ENCODE measurements around the gene SOBP.
A peak's percentile ranks its signal among the peaks of the same experiment; 100 is the strongest.
"Not testable (repeated sequence)": the region's sequence is repeated elsewhere in the genome, so short reads cannot be mapped to it uniquely, and the experiment has no call there.

Gene SOBP

GRCh38 chr6:107473660-107474059 lies 16.3 kb upstream of the SOBP start:
- DNase-seq (ENCODE audit: low read depth, low spot score) = no peak
- H3K36me3 ChIP-seq (ENCODE audit: insufficient read depth, insufficient read length, low read length) = no peaks in the 10 kb centered on the region

DNA sequence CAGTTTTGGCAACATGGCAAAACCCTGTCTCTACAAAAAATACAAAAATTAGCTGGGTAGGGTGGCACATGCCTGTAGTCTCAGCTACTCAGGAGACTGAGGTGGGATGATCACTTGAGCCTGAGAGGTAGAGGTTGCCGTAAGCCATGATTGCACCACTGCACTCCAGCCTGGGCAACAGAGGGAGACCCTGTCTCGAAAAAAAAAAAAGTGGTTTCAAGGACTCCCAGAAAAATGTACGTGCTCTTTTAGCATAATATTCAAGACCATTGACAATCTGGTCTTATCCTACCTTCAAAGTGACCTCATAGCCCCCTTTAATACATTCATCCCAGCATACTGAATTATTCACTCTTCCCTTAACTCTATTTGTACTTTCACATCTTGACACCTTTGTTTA lies 14.6 kb upstream of the SOBP start:
- H3K9me3 ChIP-seq (ENCODE audit: insufficient read depth, low read length); H3K4me3 ChIP-seq (ENCODE audit: insufficient read length, low read depth); DNase-seq (ENCODE audit: low read depth, low spot score); H3K36me3 ChIP-seq (ENCODE audit: insufficient read depth, insufficient read length, low read length); H3K27me3 ChIP-seq (ENCODE audit: insufficient read depth, insufficient read length); H3K9ac ChIP-seq (ENCODE audit: insufficient read length, low read depth); H3K4me1 ChIP-seq (ENCODE audit: insufficient read depth, insufficient read length): not testable (repeated sequence)

More at GRCh38 chr6:107473660-107474059, 16.3 kb upstream of the SOBP start:
- no peaks in the 10 kb centered on the region for H3K9me3 ChIP-seq (ENCODE audit: insufficient read depth, low read length)
- TF ChIP-seq YY1 (IDR thresholded peaks at IDR 0.05; ENCODE audit: insufficient read depth, insufficient read length) (no peak), ZNF274 (IDR thresholded peaks at IDR 0.05; ENCODE audit: low read depth, low read length) (no peak), SUZ12 (IDR thresholded peaks at IDR 0.05; ENCODE audit: extremely low read depth, insufficient read depth, insufficient read length) (no peak)
- no peaks in the 10 kb centered on the region for H3K4me1 ChIP-seq (ENCODE audit: insufficient read depth, insufficient read length)
- no peaks in the 10 kb centered on the region for H3K27me3 ChIP-seq (ENCODE audit: insufficient read depth, insufficient read length)
- no peak overlapping the region for H3K9ac ChIP-seq (ENCODE audit: insufficient read length, low read depth)
- no peak overlapping the region for H3K4me3 ChIP-seq (ENCODE audit: insufficient read length, low read depth)

GRCh38 chr6:107475826-107476225 lies 14.1 kb upstream of the SOBP start:
- not testable (repeated sequence) for DNase-seq (ENCODE audit: low read depth, low spot score); H3K36me3 ChIP-seq (ENCODE audit: insufficient read depth, insufficient read length, low read length); H3K9ac ChIP-seq (ENCODE audit: insufficient read length, low read depth); H3K9me3 ChIP-seq (ENCODE audit: insufficient read depth, low read length); H3K27me3 ChIP-seq (ENCODE audit: insufficient read depth, insufficient read length); H3K4me3 ChIP-seq (ENCODE audit: insufficient read length, low read depth); H3K4me1 ChIP-seq (ENCODE audit: insufficient read depth, insufficient read length)

GRCh38 chr6:107479089-107479690 lies 10.7 kb upstream of the SOBP start:
- no peaks in the 10 kb centered on the region for H3K27me3 ChIP-seq (ENCODE audit: insufficient read depth, insufficient read length)

GRCh38 chr6:107485157-107485556 lies 4.8 kb upstream of the SOBP start:
- Histone ChIP-seq H3K36me3 (ENCODE audit: insufficient read depth, insufficient read length, low read length) (no peaks in the 10 kb centered on the region), H3K27me3 (ENCODE audit: insufficient read depth, insufficient read length) (peaks cover 31% of the 10 kb centered on the region), H3K9me3 (ENCODE audit: insufficient read depth, low read length) (no peaks in the 10 kb centered on the region), H3K4me3 (ENCODE audit: insufficient read length, low read depth) (no peak overlapping the region), H3K4me1 (ENCODE audit: insufficient read depth, insufficient read length) (no peaks in the 10 kb centered on the region), H3K9ac (ENCODE audit: insufficient read length, low read depth) (no peak overlapping the region)
- no peak for DNase-seq (ENCODE audit: low read depth, low spot score)
- TF ChIP-seq ZNF274 (IDR thresholded peaks at IDR 0.05; ENCODE audit: low read depth, low read length) (no peak), YY1 (IDR thresholded peaks at IDR 0.05; ENCODE audit: insufficient read depth, insufficient read length) (no peak), SUZ12 (IDR thresholded peaks at IDR 0.05; ENCODE audit: extremely low read depth, insufficient read depth, insufficient read length) (no peak)

More at GRCh38 chr6:107479089-107479690, 10.7 kb upstream of the SOBP start:
- Histone ChIP-seq H3K9me3 (ENCODE audit: insufficient read depth, low read length) (no peaks in the 10 kb centered on the region), H3K36me3 (ENCODE audit: insufficient read depth, insufficient read length, low read length) (no peaks in the 10 kb centered on the region), H3K4me3 (ENCODE audit: insufficient read length, low read depth) (no peak overlapping the region), H3K4me1 (ENCODE audit: insufficient read depth, insufficient read length) (no peaks in the 10 kb centered on the region), H3K9ac (ENCODE audit: insufficient read length, low read depth) (no peak overlapping the region)
- TF ChIP-seq ZNF274 (IDR thresholded peaks at IDR 0.05; ENCODE audit: low read depth, low read length) (no peak), SUZ12 (IDR thresholded peaks at IDR 0.05; ENCODE audit: extremely low read depth, insufficient read depth, insufficient read length) (no peak), YY1 (IDR thresholded peaks at IDR 0.05; ENCODE audit: insufficient read depth, insufficient read length) (no peak)
- no peak for DNase-seq (ENCODE audit: low read depth, low spot score)

DNA sequence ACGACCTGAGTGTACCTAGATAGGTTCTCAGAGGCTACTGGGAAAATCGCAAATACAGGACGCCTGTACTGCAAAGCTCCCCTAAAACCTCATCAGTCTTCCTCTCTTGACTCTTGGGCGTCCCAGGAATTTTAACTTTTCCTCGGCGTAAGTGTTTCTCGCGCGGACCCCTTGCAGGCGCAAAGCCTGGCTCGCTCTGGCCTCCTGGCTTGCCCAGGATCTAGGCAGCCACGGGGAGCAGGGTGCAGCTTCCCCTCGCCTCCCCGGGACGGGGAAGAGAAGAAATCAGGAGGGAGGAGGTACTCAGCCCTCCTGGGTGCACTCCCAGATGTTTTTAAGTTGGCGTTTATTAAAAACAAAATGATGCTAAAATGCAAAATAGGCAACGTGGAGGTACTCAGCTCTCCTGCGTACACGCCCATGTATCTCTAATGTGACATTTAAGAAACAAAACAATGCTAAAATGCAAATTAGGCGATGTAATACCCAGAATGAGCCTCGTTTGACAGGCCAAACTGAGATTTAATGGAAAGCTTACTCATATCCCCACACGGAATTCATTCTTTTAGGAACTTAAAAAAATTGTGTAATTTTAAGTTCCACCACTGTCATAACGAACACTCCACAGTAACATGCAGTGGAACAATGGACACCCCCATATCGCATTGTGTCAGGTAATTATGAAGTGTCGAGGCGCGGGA lies 1.6 kb upstream of the SOBP start:
- Histone ChIP-seq H3K4me3 (ENCODE audit: insufficient read length, low read depth) (peak overlapping the region; percentile 42), H3K4me1 (ENCODE audit: insufficient read depth, insufficient read length) (no peaks in the 10 kb centered on the region), H3K36me3 (ENCODE audit: insufficient read depth, insufficient read length, low read length) (no peaks in the 10 kb centered on the region), H3K9me3 (ENCODE audit: insufficient read depth, low read length) (no peaks in the 10 kb centered on the region), H3K27me3 (ENCODE audit: insufficient read depth, insufficient read length) (peaks cover 52% of the 10 kb centered on the region), H3K9ac (ENCODE audit: insufficient read length, low read depth) (peak overlapping the region; percentile 77)
- DNase-seq (ENCODE audit: low read depth, low spot score) = no peak
- TF ChIP-seq YY1 (IDR thresholded peaks at IDR 0.05; ENCODE audit: insufficient read depth, insufficient read length) (no peak), ZNF274 (IDR thresholded peaks at IDR 0.05; ENCODE audit: low read depth, low read length) (no peak), SUZ12 (IDR thresholded peaks at IDR 0.05; ENCODE audit: extremely low read depth, insufficient read depth, insufficient read length) (no peak)

GRCh38 chr6:107488875-107489635 lies 862 bp upstream of the SOBP start:
- peaks cover 52% of the 10 kb centered on the region for H3K27me3 ChIP-seq (ENCODE audit: insufficient read depth, insufficient read length)
- TF ChIP-seq SUZ12 (IDR thresholded peaks at IDR 0.05; ENCODE audit: extremely low read depth, insufficient read depth, insufficient read length) (no peak), YY1 (IDR thresholded peaks at IDR 0.05; ENCODE audit: insufficient read depth, insufficient read length) (no peak), ZNF274 (IDR thresholded peaks at IDR 0.05; ENCODE audit: low read depth, low read length) (no peak)

More at GRCh38 chr6:107488875-107489635, 862 bp upstream of the SOBP start:
- Histone ChIP-seq H3K9ac (ENCODE audit: insufficient read length, low read depth) (peak overlapping the region; percentile 77), H3K36me3 (ENCODE audit: insufficient read depth, insufficient read length, low read length) (no peaks in the 10 kb centered on the region), H3K4me1 (ENCODE audit: insufficient read depth, insufficient read length) (no peaks in the 10 kb centered on the region), H3K4me3 (ENCODE audit: insufficient read length, low read depth) (peak overlapping the region; percentile 42), H3K9me3 (ENCODE audit: insufficient read depth, low read length) (no peaks in the 10 kb centered on the region)
- DNase-seq (ENCODE audit: low read depth, low spot score) = no peak
